B cell (primary cell): ENCODE data around the gene SGO1. TPM values are rescaled to one million over a fixed set of nuclear protein-coding genes. Genes with fewer than 3 reads are reported as not detected.

ENCODE experiments used
- ATAC-seq: fragments of 200-7000 bp; cut with Tn5 transposase; one replicate; pipeline ENCODE4 v1.10.0; 2021; ENCODE audit warnings: low read depth, mild to moderate bottlenecking, moderate number of reproducible peaks, moderate library complexity
- CTCF ChIA-PET: fragments of 350-600 bp; sonication (Branson Sonifier 250); formaldehyde crosslinking; loops from one replicate; lab custom pipeline; 2021; ENCODE audit warnings: antibody characterized with exemption, inconsistent platforms; lab: Charles Lee
- POLR2A ChIA-PET: fragments of 350-600 bp; sonication (Branson Sonifier 250); formaldehyde crosslinking; loops from one replicate; lab custom pipeline; 2021; ENCODE audit warnings: antibody characterized with exemption; lab: Charles Lee
- DNase-seq: peaks from one replicate; pipeline ENCODE4 v3.0.0; 2013
- H2AFZ ChIP-seq: 2 replicates; pipeline ENCODE4 v1.6.1; 2012; ENCODE audit warnings: mild to moderate bottlenecking, low read depth, low read length; ENCODE audit not compliant: insufficient read depth, poor library complexity, severe bottlenecking
- H3K27ac ChIP-seq, 2 donors: 1 replicate in 1 of 2; 2 replicates in 1 of 2; pipeline ENCODE4 v1.5.1; 2012 to 2013; ENCODE audit warnings: low read length in 2 of 2, mild to moderate bottlenecking in 2 of 2, moderate library complexity in 1 of 2
- H3K27me3 ChIP-seq, 4 experiments: fragments of 200-600 bp in 1 of 4; sonication (generic) in 1 of 4; replicated peaks in 1 of 4; 1 replicate in 2 of 4; 2 replicates in 2 of 4; pipeline versions ENCODE4 v1.6.1 to v1.7.0; 2013 to 2016; ENCODE audit warnings: low read length in 3 of 4, mild to moderate bottlenecking in 2 of 4, mixed read lengths in 1 of 4, moderate library complexity in 1 of 4; ENCODE audit not compliant: insufficient read depth in 4 of 4, control insufficient read depth in 3 of 4; ENCODE audit errors: control extremely low read depth in 1 of 4
- H3K36me3 ChIP-seq, 2 experiments: replicated peaks in 1 of 2; 1 replicate in 1 of 2; 2 replicates in 1 of 2; pipeline versions ENCODE4 v1.6.1 to v1.7.1; 2013; ENCODE audit warnings: low read length in 1 of 2; ENCODE audit not compliant: insufficient read depth in 2 of 2, control insufficient read depth in 1 of 2; ENCODE audit errors: control extremely low read depth in 1 of 2, extremely low read depth in 1 of 2
- H3K4me1 ChIP-seq, 2 donors: fragments of 200-600 bp in 1 of 2; sonication (generic) in 1 of 2; 1 replicate in 1 of 2; 2 replicates in 1 of 2; pipeline versions ENCODE4 v1.5.1 to v1.6.1; 2013 to 2017; ENCODE audit warnings: low read length in 2 of 2; ENCODE audit not compliant: control insufficient read depth in 2 of 2, insufficient read depth in 2 of 2
- H3K4me2 ChIP-seq: replicated peaks from 2 replicates; pipeline ENCODE3; 2012; ENCODE audit warnings: mild to moderate bottlenecking, low read depth, low read length; ENCODE audit not compliant: poor library complexity, severe bottlenecking
- H3K4me3 ChIP-seq, 5 experiments: fragments of 200-600 bp in 1 of 5; sonication (generic) in 1 of 5; 1 replicate in 3 of 5; 2 replicates in 2 of 5; pipeline versions ENCODE4 v1.5.1 to v1.7.0; 2011 to 2016; ENCODE audit warnings: low read length in 4 of 5, mild to moderate bottlenecking in 4 of 5, low read depth in 2 of 5, control low read depth in 1 of 5, moderate library complexity in 1 of 5; ENCODE audit not compliant: insufficient read depth in 1 of 5; ENCODE audit errors: control extremely low read depth in 1 of 5, extremely low read depth in 1 of 5
- H3K79me2 ChIP-seq: fragments of 200-600 bp; sonication (generic); one replicate; pipeline ENCODE4 v1.6.0; 2016; ENCODE audit warnings: low read length; ENCODE audit not compliant: control insufficient read depth, insufficient read depth
- H3K9ac ChIP-seq: fragments of 200-600 bp; sonication (generic); 2 replicates; pipeline ENCODE4 v1.6.1; 2017; ENCODE audit warnings: mild to moderate bottlenecking, low read length, moderate library complexity
- H3K9me3 ChIP-seq, 3 donors: one replicate each; pipeline versions ENCODE4 v1.6.1 to v1.7.1; 2013; ENCODE audit warnings: low read length in 2 of 3; ENCODE audit not compliant: control insufficient read depth in 2 of 3, insufficient read depth in 1 of 3; ENCODE audit errors: control extremely low read depth in 1 of 3
- H4K20me1 ChIP-seq: 2 replicates; pipeline ENCODE4 v1.6.0; 2012; ENCODE audit warnings: mild to moderate bottlenecking, low read length; ENCODE audit not compliant: insufficient read depth, control insufficient read depth, poor library complexity, severe bottlenecking
- H3K27ac Mint-ChIP-seq: one replicate; pipeline ENCODE4 v1.8.0; 2021; ENCODE audit warnings: mixed read lengths
- H3K27me3 Mint-ChIP-seq: one replicate; pipeline ENCODE4 v1.8.0; 2021; ENCODE audit warnings: mixed read lengths
- H3K4me1 Mint-ChIP-seq: one replicate; pipeline ENCODE4 v1.8.0; 2021; ENCODE audit warnings: mixed read lengths
- H3K4me3 Mint-ChIP-seq: one replicate; pipeline ENCODE4 v1.8.0; 2021; ENCODE audit warnings: mixed read lengths
- H3K9me3 Mint-ChIP-seq: one replicate; pipeline ENCODE4 v1.8.0; 2022; ENCODE audit warnings: mixed read lengths; ENCODE audit not compliant: insufficient read depth
- CTCF ChIP-seq: fragments of 200-600 bp; IDR thresholded peaks from one replicate; pipeline ENCODE4 v1.8.0; 2022; ENCODE audit warnings: antibody characterized with exemption, mild to moderate bottlenecking
- EZH2 ChIP-seq: IDR thresholded peaks from 2 replicates; pipeline ENCODE4 v1.6.1; 2012; ENCODE audit warnings: borderline replicate concordance, low read depth, mild to moderate bottlenecking, moderate library complexity, low read length; ENCODE audit not compliant: insufficient read depth, poor library complexity, severe bottlenecking
- WGBS: methylation state at CpG from one replicate; pipeline ENCODE4 v1.1.5; 2013; ENCODE audit warnings: missing lambda C conversion rate; ENCODE audit not compliant: insufficient coverage; 5-methylcytosine and 5-hydroxymethylcytosine counted together
- intact Hi-C: fragments of 100-400 bp; cut with micrococcal nuclease; formaldehyde crosslinking; loops from one replicate; pipeline ENCODE4 v1.10.0; 2022
- polyA plus RNA-seq: library from polyadenylated mRNA; depleted of rRNA; stranded (reverse); fragments of >200 nt; gene quantifications from 2 replicates; pipeline ENCODE4 v1.2.3, GENCODE V29; 2012
- total RNA-seq, 2 donors: library from RNA; stranded (reverse); fragments of 120-200 nt in 1 of 2; gene quantifications; 1 replicate in 1 of 2; 2 replicates in 1 of 2; pipeline versions ENCODE4 v1.2.3 to v1.2.4, GENCODE V29; 2013 to 2022

Gene SGO1
- total and polyA plus RNA-seq, 2 donors (not counting 1 experiment from before 2014, with no cell fraction given), result 1.4 to 6.7 TPM

DNA sequence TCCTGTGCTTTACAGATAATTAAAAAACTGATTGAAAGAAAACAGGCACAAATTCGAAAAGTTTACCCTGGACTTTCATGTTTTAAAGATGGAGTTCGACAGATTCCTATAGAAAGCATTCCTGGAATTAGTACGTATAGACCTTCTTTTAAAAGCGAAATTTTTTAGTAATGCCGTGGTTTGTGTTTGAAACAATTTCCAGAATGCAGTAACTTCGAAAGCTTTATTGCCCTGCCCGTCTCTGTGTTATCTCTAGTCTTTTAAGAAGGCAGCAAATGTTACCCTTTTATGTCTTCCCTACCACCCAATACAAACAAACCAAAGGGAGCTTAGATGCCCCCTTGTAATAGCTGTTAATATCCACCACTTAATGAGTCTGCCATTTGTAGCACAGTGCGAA is 39.7 kb downstream of the SGO1 start:
- DNase-seq (no peak), ATAC-seq (no peak)
- Mint-ChIP-seq H3K4me3 (no peak overlapping the region), H3K27me3 (no peaks in the 10 kb centered on the region), H3K4me1 (no peaks in the 10 kb centered on the region), H3K27ac (no peak overlapping the region), H3K9me3 (peaks cover 3% of the 10 kb centered on the region)
- ChIA-PET CTCF (no interaction called here), POLR2A (no interaction called here)
- peaks cover 3 to 66% of the 10 kb centered on the region in 2 experiments for H3K36me3 ChIP-seq
- intact Hi-C loops, result no loop called here
- H3K9me3 ChIP-seq, result no peaks in the 10 kb centered on the region
- 97% methylated on average over 8 of the region's 8 CpGs for WGBS
- H3K4me1 ChIP-seq, result no peaks in the 10 kb centered on the region
- TF ChIP-seq CTCF (no peak), EZH2 (no peak)
- H2AFZ ChIP-seq, result no peak overlapping the region
- H3K27me3 ChIP-seq, result no peaks in the 10 kb centered on the region
- H3K9ac ChIP-seq, result no peak overlapping the region
- H4K20me1 ChIP-seq, result no peaks in the 10 kb centered on the region
- H3K4me2 ChIP-seq, result no peak overlapping the region
- no peak overlapping the region for H3K27ac ChIP-seq
- peaks cover 3% of the 10 kb centered on the region for H3K79me2 ChIP-seq
- no peak overlapping the region for H3K4me3 ChIP-seq

- Mint-ChIP-seq H3K4me3 (no peak overlapping the region), H3K9me3 (peaks cover 3% of the 10 kb centered on the region), H3K4me1 (peaks cover 3% of the 10 kb centered on the region), H3K27me3 (no peaks in the 10 kb centered on the region), H3K27ac (no peak overlapping the region)
- Histone ChIP-seq H3K4me2 (no peak overlapping the region), H4K20me1 (no peaks in the 10 kb centered on the region), H3K4me1 (no peaks in the 10 kb centered on the region), H2AFZ (no peak overlapping the region), H3K9me3 (no peaks in the 10 kb centered on the region), H3K79me2 (peaks cover 3% of the 10 kb centered on the region), H3K4me3 (no peak overlapping the region), H3K27ac (no peak overlapping the region), H3K36me3 (peaks cover 3 to 65% of the 10 kb centered on the region in 2 experiments), H3K27me3 (no peaks in the 10 kb centered on the region), H3K9ac (no peak overlapping the region)
- TF ChIP-seq EZH2 (no peak), CTCF (no peak)
- ChIA-PET CTCF (no interaction called here), POLR2A (no interaction called here)
- no peak for ATAC-seq
- 90% methylated on average over 2 of the region's 2 CpGs for WGBS
- intact Hi-C loops, result no loop called here
- no peak for DNase-seq
Measured at GRCh38 chr3:20145874-20146273, 40.1 kb downstream of the SGO1 start.
